H1 (cell line): ENCODE measurements around the gene MECR. TPM values are rescaled to one million over a fixed set of nuclear protein-coding genes. Genes with fewer than 3 reads are reported as not detected.

Experiments used
- CTCF ChIA-PET: fragments of 300-600 bp; sonication (Branson Sonifier 250); formaldehyde crosslinking; loops from one replicate; lab custom pipeline; 2021; ENCODE audit not compliant: partially characterized antibody; lab: Charles Lee
- POLR2A ChIA-PET: fragments of 300-600 bp; sonication (Branson Sonifier 250); formaldehyde crosslinking; loops from one replicate; lab custom pipeline; 2021; ENCODE audit warnings: inconsistent platforms; ENCODE audit not compliant: partially characterized antibody; lab: Charles Lee
- DNase-seq, 2 experiments: peaks; one replicate each; pipeline versions ENCODE4 v3.0.0 to v3.0.0-alpha.2; 2010 to 2022; ENCODE audit warnings: low spot score in 2 of 2, low read depth in 1 of 2, mixed read lengths in 1 of 2
- FAIRE-seq: peaks from 2 replicates; lab custom pipeline; 2011; peaks lifted over from hg19 to GRCh38; lab: Jason Lieb, UNC
- H2AFZ ChIP-seq: 2 replicates; pipeline ENCODE4 v1.8.1; 2012; ENCODE audit warnings: low read length, inconsistent platforms
- H2AK5ac ChIP-seq: 2 replicates; pipeline ENCODE4 v1.6.1; 2013; ENCODE audit warnings: low read depth, low read length
- H2BK120ac ChIP-seq: replicated peaks from 2 replicates; pipeline ENCODE3; 2013; ENCODE audit warnings: low read depth, low read length, inconsistent platforms
- H2BK12ac ChIP-seq: 2 replicates; pipeline ENCODE4 v1.6.1; 2013; ENCODE audit warnings: low read depth, low read length
- H2BK15ac ChIP-seq: 2 replicates; pipeline ENCODE4 v1.6.1; 2013; ENCODE audit warnings: low read length
- H2BK20ac ChIP-seq: 2 replicates; pipeline ENCODE4 v1.6.1; 2013; ENCODE audit warnings: low read length
- H2BK5ac ChIP-seq: 2 replicates; pipeline ENCODE4 v1.6.1; 2013; ENCODE audit warnings: low read depth, low read length
- H3K14ac ChIP-seq: 2 replicates; pipeline ENCODE4 v1.6.1; 2013; ENCODE audit warnings: inconsistent platforms; ENCODE audit not compliant: insufficient read length
- H3K18ac ChIP-seq: 2 replicates; pipeline ENCODE4 v1.6.1; 2013; ENCODE audit warnings: low read length; ENCODE audit errors: extremely low read depth
- H3K23ac ChIP-seq: 2 replicates; pipeline ENCODE4 v1.6.1; 2013; ENCODE audit warnings: inconsistent platforms; ENCODE audit not compliant: insufficient read length
- H3K23me2 ChIP-seq: 2 replicates; pipeline ENCODE4 v1.6.1; 2013; ENCODE audit warnings: low read depth, low read length
- H3K27ac ChIP-seq: 2 replicates; pipeline ENCODE4 v1.6.1; 2011; ENCODE audit warnings: low read depth, low read length, inconsistent platforms
- H3K27me3 ChIP-seq, 4 experiments: replicated peaks in 1 of 4; 1 replicate in 1 of 4; 2 replicates in 3 of 4; pipeline versions ENCODE4 v1.6.1 to v1.8.1; 2011 to 2013; ENCODE audit warnings: low read length in 3 of 4, mild to moderate bottlenecking in 3 of 4, inconsistent platforms in 2 of 4, mixed read lengths in 2 of 4, moderate library complexity in 1 of 4; ENCODE audit not compliant: control insufficient read depth in 3 of 4, insufficient read depth in 3 of 4; ENCODE audit errors: extremely low read depth in 1 of 4
- H3K36me3 ChIP-seq, 4 experiments: 2 replicates each; pipeline versions ENCODE4 v1.6.1 to v1.8.1; 2011 to 2013; ENCODE audit warnings: mild to moderate bottlenecking in 4 of 4, low read length in 3 of 4, moderate library complexity in 2 of 4, control low read depth in 1 of 4, inconsistent platforms in 1 of 4; ENCODE audit not compliant: insufficient read depth in 4 of 4, control insufficient read depth in 2 of 4
- H3K4ac ChIP-seq: replicated peaks from 2 replicates; pipeline ENCODE3; 2013; ENCODE audit warnings: low read length, low read depth, mixed read lengths, inconsistent platforms; ENCODE audit not compliant: insufficient read length
- H3K4me1 ChIP-seq, 4 experiments: replicated peaks in 1 of 4; 1 replicate in 1 of 4; 2 replicates in 3 of 4; pipeline versions ENCODE4 v1.6.1 to v1.8.1; 2011 to 2013; ENCODE audit warnings: low read length in 3 of 4, inconsistent platforms in 2 of 4, mixed read lengths in 1 of 4; ENCODE audit not compliant: insufficient read depth in 4 of 4, control insufficient read depth in 3 of 4
- H3K4me2 ChIP-seq, 2 experiments: 2 replicates each; pipeline versions ENCODE4 v1.6.1 to v1.8.1; 2011 to 2013; ENCODE audit warnings: low read depth in 2 of 2, low read length in 2 of 2, control low read depth in 1 of 2, inconsistent platforms in 1 of 2, mild to moderate bottlenecking in 1 of 2; ENCODE audit not compliant: insufficient read depth in 1 of 2
- H3K4me3 ChIP-seq, 4 experiments: fragments of 200-600, 300-600 bp in 1 of 4; sonication (generic), shearing (Covaris generic), sonication (Bioruptor Twin) in 1 of 4; 2 replicates each; pipeline versions ENCODE4 v1.5.1 to v1.8.1; 2011 to 2016; ENCODE audit warnings: low read length in 4 of 4, low read depth in 3 of 4, control low read depth in 2 of 4, inconsistent platforms in 2 of 4, mild to moderate bottlenecking in 2 of 4, mixed read lengths in 1 of 4, moderate library complexity in 1 of 4; ENCODE audit not compliant: insufficient read depth in 2 of 4; ENCODE audit errors: extremely low read depth in 1 of 4
- H3K56ac ChIP-seq: replicated peaks from 2 replicates; pipeline ENCODE3; 2013; ENCODE audit warnings: low read depth, mild to moderate bottlenecking, mixed read lengths, low read length, inconsistent platforms; ENCODE audit not compliant: insufficient read length
- H3K79me1 ChIP-seq: 2 replicates; pipeline ENCODE4 v1.6.1; 2013; ENCODE audit warnings: low read depth, low read length, control low read depth
- H3K79me2 ChIP-seq, 2 experiments: 2 replicates each; pipeline versions ENCODE4 v1.6.1 to v1.8.1; 2012 to 2013; ENCODE audit warnings: low read length in 2 of 2, mild to moderate bottlenecking in 2 of 2, inconsistent platforms in 1 of 2; ENCODE audit not compliant: insufficient read depth in 2 of 2, control insufficient read depth in 1 of 2
- H3K9ac ChIP-seq, 4 experiments: replicated peaks in 1 of 4; 1 replicate in 1 of 4; 2 replicates in 3 of 4; pipeline versions ENCODE4 v1.6.1 to v1.8.1; 2011 to 2013; ENCODE audit warnings: low read depth in 3 of 4, low read length in 3 of 4, control low read depth in 2 of 4, mild to moderate bottlenecking in 2 of 4, moderate library complexity in 2 of 4, inconsistent platforms in 1 of 4; ENCODE audit errors: extremely low read depth in 1 of 4
- H3K9me3 ChIP-seq, 2 experiments: 2 replicates each; pipeline versions ENCODE4 v1.6.1 to v1.8.1; 2012 to 2013; ENCODE audit warnings: mild to moderate bottlenecking in 2 of 2, moderate library complexity in 2 of 2, control low read depth in 1 of 2, inconsistent platforms in 1 of 2, low read depth in 1 of 2, low read length in 1 of 2, mixed read lengths in 1 of 2; ENCODE audit not compliant: insufficient read depth in 2 of 2
- H4K20me1 ChIP-seq, 2 experiments: replicated peaks in 1 of 2; 2 replicates each; pipeline versions ENCODE3 to v1.8.1; 2011 to 2013; ENCODE audit warnings: inconsistent platforms in 2 of 2, low read length in 2 of 2, mild to moderate bottlenecking in 1 of 2; ENCODE audit not compliant: insufficient read depth in 2 of 2, control insufficient read depth in 1 of 2
- H4K5ac ChIP-seq: 2 replicates; pipeline ENCODE4 v1.6.1; 2013; ENCODE audit warnings: low read length, low read depth, mixed read lengths, inconsistent platforms; ENCODE audit not compliant: insufficient read length
- H4K8ac ChIP-seq: 2 replicates; pipeline ENCODE4 v1.8.0; 2013; ENCODE audit warnings: mild to moderate bottlenecking, moderate library complexity, low read length, inconsistent platforms; ENCODE audit not compliant: insufficient read depth; ENCODE audit errors: extremely low read depth
- H4K91ac ChIP-seq: replicated peaks from 2 replicates; pipeline ENCODE3; 2013; ENCODE audit warnings: low read length, mixed read lengths, inconsistent platforms; ENCODE audit not compliant: insufficient read length
- EP300 ChIP-seq, 2 experiments: IDR thresholded peaks; 1 replicate in 1 of 2; 2 replicates in 1 of 2; pipeline ENCODE4 v1.6.1; 2011 to 2012; ENCODE audit warnings: low read depth in 2 of 2, low read length in 2 of 2, mild to moderate bottlenecking in 2 of 2, borderline replicate concordance in 1 of 2, inconsistent platforms in 1 of 2, moderate library complexity in 1 of 2
- JUND ChIP-seq: IDR thresholded peaks from 2 replicates; pipeline ENCODE4 v1.6.1; 2011; ENCODE audit warnings: mild to moderate bottlenecking, improper control_type of control experiment, low read length
- NANOG ChIP-seq: IDR thresholded peaks from 2 replicates; pipeline ENCODE4 v1.6.1; 2011; ENCODE audit warnings: low read length, low read depth, mild to moderate bottlenecking, inconsistent platforms; ENCODE audit not compliant: insufficient read depth, poor library complexity, severe bottlenecking
- PHF8 ChIP-seq: fragments of 200-600 bp; sonication (generic); conservative IDR thresholded peaks from 2 replicates; pipeline ENCODE4 v1.7.1; 2012; ENCODE audit warnings: low read depth, mild to moderate bottlenecking, inconsistent platforms, low read length, moderate library complexity
- POU5F1 ChIP-seq: IDR thresholded peaks from 2 replicates; pipeline ENCODE4 v1.6.1; 2011; ENCODE audit warnings: low read depth, mild to moderate bottlenecking, low read length, moderate library complexity
- RBBP5 ChIP-seq: IDR thresholded peaks from 2 replicates; pipeline ENCODE4 v1.7.1; 2012; ENCODE audit warnings: low read depth, mild to moderate bottlenecking, inconsistent platforms, low read length, moderate library complexity, borderline replicate concordance
- SAP30 ChIP-seq: fragments of 300-600 bp; sonication (generic); IDR thresholded peaks from 2 replicates; pipeline ENCODE4 v1.7.1; 2012; ENCODE audit warnings: low read length, moderate library complexity, mild to moderate bottlenecking, inconsistent platforms; ENCODE audit not compliant: insufficient read depth, insufficient replicate concordance
- SRF ChIP-seq: IDR thresholded peaks from 2 replicates; pipeline ENCODE4 v1.6.1; 2011; ENCODE audit warnings: mild to moderate bottlenecking, low read depth, low read length, moderate library complexity
- WGBS, 2 experiments: shearing (Covaris generic) in 1 of 2; methylation state at CpG; one replicate each; pipeline versions ENCODE4 v1.1.6 to v1.1.7; 2013 to 2015; ENCODE audit warnings: low lambda C conversion rate in 2 of 2, mixed read lengths in 2 of 2, inconsistent platforms in 1 of 2, low coverage in 1 of 2, missing lambda C conversion rate in 1 of 2; ENCODE audit not compliant: insufficient replicate concordance in 2 of 2, insufficient coverage in 1 of 2, insufficient read length in 1 of 2; ENCODE audit errors: extremely low coverage in 1 of 2, missing lambda C conversion rate in 1 of 2; 5-methylcytosine and 5-hydroxymethylcytosine counted together
- polyA plus RNA-seq, 7 experiments: library from polyadenylated mRNA; depleted of rRNA in 3 of 7; stranded (reverse) in 5 of 7; unstranded in 2 of 7; fragments of >200 nt in 5 of 7; fragments of 200-250 nt in 2 of 7; gene quantifications; 1 replicate in 5 of 7; 2 replicates in 1 of 7; 4 replicates in 1 of 7; pipeline versions ENCODE4 v1.2.1 to v1.2.3, GENCODE V29; 2011 to 2013; ENCODE audit warnings: missing spikeins in 2 of 7, mixed read lengths in 2 of 7
- total RNA-seq: library from RNA; stranded (reverse); fragmentation: NEBNext Ultra II Directional; extraction: Animal tissue kit (Norgen Biotek cat#: 25700); gene quantifications from 2 replicates; pipeline ENCODE4 v1.2.1, GENCODE V29; 2021

Gene MECR
- total and polyA plus RNA-seq, 2 of the 8 experiments (the other 6 are each of a cell fraction or from before 2014, with no cell fraction given) = 24.2 to 24.4 TPM

DNA sequence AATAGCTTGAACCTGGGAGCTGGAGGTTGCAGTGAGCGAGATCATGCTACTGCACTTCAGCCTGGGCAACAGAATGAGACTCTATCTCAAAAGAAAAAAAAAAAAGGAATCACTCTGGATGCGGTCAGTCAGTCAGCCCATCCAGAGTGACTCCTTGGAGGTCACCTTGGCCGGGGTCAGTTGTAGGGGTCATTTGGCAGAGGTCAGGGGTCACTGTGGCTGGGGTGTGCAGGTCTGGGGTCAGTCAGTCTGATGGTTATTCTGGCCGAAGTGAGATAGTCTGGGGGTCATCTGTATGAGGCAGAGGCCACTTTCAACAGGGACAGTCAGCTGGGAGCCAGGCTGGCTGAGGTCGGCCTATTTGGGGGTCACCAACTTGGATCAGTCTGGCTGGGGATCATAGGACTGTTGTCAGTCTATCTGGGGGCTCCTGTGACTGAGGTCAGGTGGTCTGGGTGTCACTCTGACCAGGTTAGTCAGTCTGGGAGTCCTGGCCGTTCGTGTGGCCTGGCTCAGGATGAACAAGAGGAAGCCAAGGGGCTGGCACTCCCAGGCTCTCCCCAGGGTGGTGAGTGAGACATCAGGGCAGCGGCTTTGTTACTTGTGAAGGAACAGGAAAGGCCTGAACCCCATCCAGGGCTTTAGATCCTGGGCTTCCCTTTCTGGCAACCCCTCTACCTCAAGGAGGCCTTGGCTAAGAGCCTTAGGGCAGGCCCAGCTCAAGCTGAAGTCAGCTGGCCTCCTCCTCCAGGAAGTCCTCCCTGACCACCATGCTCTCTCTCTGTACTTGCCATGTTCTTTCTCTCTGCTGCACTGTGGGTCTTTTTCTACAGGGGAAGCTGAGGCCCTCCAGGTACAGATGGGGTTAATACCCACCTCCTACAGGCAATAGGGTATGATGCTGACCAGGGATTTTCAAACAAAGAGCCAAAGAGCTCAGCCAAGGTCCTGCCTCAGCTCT lies 20.7 kb upstream of the MECR start:
- no peak overlapping the region for H4K5ac ChIP-seq
- ChIA-PET POLR2A (interaction anchor here (1.1 to 2.4 kb wide), 4 partner anchors 8 to 74 kb away, joined by 3 to 11 read pairs (median 5); no protein-coding TSS in a partner anchor), CTCF (interaction anchor here (0.6 to 3.7 kb wide), 11 partner anchors 9 to 355 kb away, joined by 3 to 17 read pairs (median 6); partner anchors contain the start of gene PTPRU)
- H3K14ac ChIP-seq = no peak overlapping the region
- H3K79me2 ChIP-seq = no peaks in the 10 kb centered on the region
- peaks cover 15 to 24% (median 20%) of the 10 kb centered on the region in 4 experiments for H3K4me1 ChIP-seq
- no peak overlapping the region for H3K9ac ChIP-seq
- 0 out of 2 replicates have a peak overlapping the region, but pooled peaks have one; percentile 27 for H3K27ac ChIP-seq
- no peaks in the 10 kb centered on the region; a peak in 1 of 7 replicates for H3K27me3 ChIP-seq
- peak overlapping the region; percentile 97 for H2AK5ac ChIP-seq
- no peak overlapping the region for H3K4me3 ChIP-seq
- H2BK15ac ChIP-seq = peak overlapping the region; percentile 36; the same call in 1 of the 2 replicates
- no peaks in the 10 kb centered on the region for H4K20me1 ChIP-seq
- H3K23me2 ChIP-seq = peaks cover 2% of the 10 kb centered on the region; the same call in 1 of the 2 replicates
- H3K23ac ChIP-seq = no peak overlapping the region
- H3K56ac ChIP-seq = no peak overlapping the region
- no peaks in the 10 kb centered on the region for H3K36me3 ChIP-seq
- peak overlapping the region; percentile 10 for H3K4ac ChIP-seq
- H3K79me1 ChIP-seq = peaks cover 7% of the 10 kb centered on the region
- peak overlapping the region; percentile 100 for H2BK12ac ChIP-seq
- H2AFZ ChIP-seq = no peak overlapping the region
- DNase-seq (no peak), FAIRE-seq (no peak)
- no peaks in the 10 kb centered on the region for H3K9me3 ChIP-seq
- peak overlapping the region; percentile 83; the same call in 1 of the 2 replicates for H2BK20ac ChIP-seq
- no peak overlapping the region for H3K18ac ChIP-seq
- peak overlapping the region; percentile 99; the same call in 1 of the 2 replicates for H2BK5ac ChIP-seq
- TF ChIP-seq SAP30 = no peak
- no peak for TF ChIP-seq POU5F1
- TF ChIP-seq PHF8 = no peak
- TF ChIP-seq SRF = no peak
- no peak for TF ChIP-seq EP300 (IDR thresholded peaks at IDR 0.05; ENCODE audit: borderline replicate concordance in 1 of 2, low read depth in 2 of 2, low read length in 2 of 2)
- TF ChIP-seq RBBP5 = no peak
- no peak for TF ChIP-seq NANOG
- TF ChIP-seq JUND = no peak
- H3K4me2 ChIP-seq = no peak overlapping the region
- H2BK120ac ChIP-seq = no peak overlapping the region
- H4K91ac ChIP-seq = peak overlapping the region; percentile 66
- 91% methylated on average over 8 of the region's 8 CpGs; no CpG with 5 or more reads in 1 of the 2 experiments for whole genome bisulfite sequencing, 2 experiments
- no peak overlapping the region; the same call in 1 of the 2 replicates for H4K8ac ChIP-seq
